WTC11 (cell line): ENCODE measurements around the gene SLC44A5.

Source experiments
- ATF6 ChIP-seq: sonication (generic); formaldehyde crosslinking; IDR thresholded peaks from 2 replicates; pipeline ENCODE4 v1.8.1; 2023; ENCODE audit warnings: mild to moderate bottlenecking, missing genetic modification reagents
- CREM ChIP-seq: sonication (generic); formaldehyde crosslinking; IDR thresholded peaks from 2 replicates; pipeline ENCODE4 v1.8.1; 2022; ENCODE audit warnings: mild to moderate bottlenecking, missing genetic modification reagents, moderate library complexity
- IRF2 ChIP-seq: sonication (generic); formaldehyde crosslinking; IDR thresholded peaks from 2 replicates; pipeline ENCODE4 v1.8.0; 2022; ENCODE audit warnings: low read depth, missing genetic modification reagents, borderline replicate concordance
- JUN ChIP-seq: sonication (generic); formaldehyde crosslinking; IDR thresholded peaks from 2 replicates; pipeline ENCODE4 v1.8.0; 2023; ENCODE audit warnings: mild to moderate bottlenecking, missing genetic modification reagents
- NFYB ChIP-seq: sonication (generic); formaldehyde crosslinking; conservative IDR thresholded peaks from 2 replicates; pipeline ENCODE4 v1.8.0; 2022; ENCODE audit warnings: low read depth, missing genetic modification reagents
- NR2C2 ChIP-seq: sonication (generic); formaldehyde crosslinking; IDR thresholded peaks from 2 replicates; pipeline ENCODE4 v1.8.0; 2022; ENCODE audit warnings: mild to moderate bottlenecking, missing genetic modification reagents
- RELA ChIP-seq: sonication (generic); formaldehyde crosslinking; IDR thresholded peaks from 2 replicates; pipeline ENCODE4 v1.8.1; 2022; ENCODE audit warnings: missing genetic modification reagents, mild to moderate bottlenecking, borderline replicate concordance
- TEAD1 ChIP-seq: sonication (generic); formaldehyde crosslinking; IDR thresholded peaks from 2 replicates; pipeline ENCODE4 v1.8.0; 2022; ENCODE audit warnings: mild to moderate bottlenecking, missing genetic modification reagents
- ZBTB21 ChIP-seq: sonication (generic); formaldehyde crosslinking; IDR thresholded peaks from 2 replicates; pipeline ENCODE4 v1.8.1; 2023; ENCODE audit warnings: mild to moderate bottlenecking, missing genetic modification reagents, borderline replicate concordance
- TF ChIP-seq, protein P1 (sequence below): fragments of 200-600 bp; IDR thresholded peaks from 2 replicates; pipeline ENCODE4 v1.8.0; 2022; ENCODE audit warnings: antibody characterized with exemption
- TF ChIP-seq, protein P2 (sequence below): sonication (generic); formaldehyde crosslinking; IDR thresholded peaks from 2 replicates; pipeline ENCODE4 v1.8.1; 2022; ENCODE audit warnings: low read depth, mild to moderate bottlenecking, moderate library complexity, missing genetic modification reagents, borderline replicate concordance
- TF ChIP-seq, protein P3 (sequence below): sonication (generic); formaldehyde crosslinking; IDR thresholded peaks from 2 replicates; pipeline ENCODE4 v1.8.1; 2023; ENCODE audit warnings: mild to moderate bottlenecking, missing genetic modification reagents, moderate library complexity

- TF ChIP-seq, protein P1, sequence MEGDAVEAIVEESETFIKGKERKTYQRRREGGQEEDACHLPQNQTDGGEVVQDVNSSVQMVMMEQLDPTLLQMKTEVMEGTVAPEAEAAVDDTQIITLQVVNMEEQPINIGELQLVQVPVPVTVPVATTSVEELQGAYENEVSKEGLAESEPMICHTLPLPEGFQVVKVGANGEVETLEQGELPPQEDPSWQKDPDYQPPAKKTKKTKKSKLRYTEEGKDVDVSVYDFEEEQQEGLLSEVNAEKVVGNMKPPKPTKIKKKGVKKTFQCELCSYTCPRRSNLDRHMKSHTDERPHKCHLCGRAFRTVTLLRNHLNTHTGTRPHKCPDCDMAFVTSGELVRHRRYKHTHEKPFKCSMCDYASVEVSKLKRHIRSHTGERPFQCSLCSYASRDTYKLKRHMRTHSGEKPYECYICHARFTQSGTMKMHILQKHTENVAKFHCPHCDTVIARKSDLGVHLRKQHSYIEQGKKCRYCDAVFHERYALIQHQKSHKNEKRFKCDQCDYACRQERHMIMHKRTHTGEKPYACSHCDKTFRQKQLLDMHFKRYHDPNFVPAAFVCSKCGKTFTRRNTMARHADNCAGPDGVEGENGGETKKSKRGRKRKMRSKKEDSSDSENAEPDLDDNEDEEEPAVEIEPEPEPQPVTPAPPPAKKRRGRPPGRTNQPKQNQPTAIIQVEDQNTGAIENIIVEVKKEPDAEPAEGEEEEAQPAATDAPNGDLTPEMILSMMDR, result no peak
- TF ChIP-seq JUN (CRISPR knock-in tag), result no peak
- TF ChIP-seq TEAD1 (CRISPR knock-in tag), result no peak
- no peak for TF ChIP-seq RELA (CRISPR knock-in tag)
- TF ChIP-seq ZBTB21 (CRISPR knock-in tag), result no peak
- no peak for TF ChIP-seq ATF6 (CRISPR knock-in tag)
- TF ChIP-seq IRF2 (CRISPR knock-in tag), result no peak
- TF ChIP-seq, protein P2, sequence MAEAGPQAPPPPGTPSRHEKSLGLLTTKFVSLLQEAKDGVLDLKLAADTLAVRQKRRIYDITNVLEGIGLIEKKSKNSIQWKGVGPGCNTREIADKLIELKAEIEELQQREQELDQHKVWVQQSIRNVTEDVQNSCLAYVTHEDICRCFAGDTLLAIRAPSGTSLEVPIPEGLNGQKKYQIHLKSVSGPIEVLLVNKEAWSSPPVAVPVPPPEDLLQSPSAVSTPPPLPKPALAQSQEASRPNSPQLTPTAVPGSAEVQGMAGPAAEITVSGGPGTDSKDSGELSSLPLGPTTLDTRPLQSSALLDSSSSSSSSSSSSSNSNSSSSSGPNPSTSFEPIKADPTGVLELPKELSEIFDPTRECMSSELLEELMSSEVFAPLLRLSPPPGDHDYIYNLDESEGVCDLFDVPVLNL (CRISPR knock-in tag), result no peak
- TF ChIP-seq, protein P3, sequence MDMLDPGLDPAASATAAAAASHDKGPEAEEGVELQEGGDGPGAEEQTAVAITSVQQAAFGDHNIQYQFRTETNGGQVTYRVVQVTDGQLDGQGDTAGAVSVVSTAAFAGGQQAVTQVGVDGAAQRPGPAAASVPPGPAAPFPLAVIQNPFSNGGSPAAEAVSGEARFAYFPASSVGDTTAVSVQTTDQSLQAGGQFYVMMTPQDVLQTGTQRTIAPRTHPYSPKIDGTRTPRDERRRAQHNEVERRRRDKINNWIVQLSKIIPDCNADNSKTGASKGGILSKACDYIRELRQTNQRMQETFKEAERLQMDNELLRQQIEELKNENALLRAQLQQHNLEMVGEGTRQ, result no peak
- TF ChIP-seq NFYB (CRISPR knock-in tag), result no peak
- no peak for TF ChIP-seq NR2C2
- TF ChIP-seq CREM (CRISPR knock-in tag), result no peak
Observed at GRCh38 chr1:75328691-75329090, 282.2 kb downstream of the SLC44A5 start.
